ENCODE data around the gene TFAP2E. TPM values are rescaled to one million over a fixed set of nuclear protein-coding genes. Genes with fewer than 3 reads are reported as not detected.
A peak's percentile ranks its signal among the peaks of the same experiment; 100 is the strongest.

Gene TFAP2E
- total RNA-seq, 2 donors from 2014 or later: 4.7 TPM; not detected in 1

DNA sequence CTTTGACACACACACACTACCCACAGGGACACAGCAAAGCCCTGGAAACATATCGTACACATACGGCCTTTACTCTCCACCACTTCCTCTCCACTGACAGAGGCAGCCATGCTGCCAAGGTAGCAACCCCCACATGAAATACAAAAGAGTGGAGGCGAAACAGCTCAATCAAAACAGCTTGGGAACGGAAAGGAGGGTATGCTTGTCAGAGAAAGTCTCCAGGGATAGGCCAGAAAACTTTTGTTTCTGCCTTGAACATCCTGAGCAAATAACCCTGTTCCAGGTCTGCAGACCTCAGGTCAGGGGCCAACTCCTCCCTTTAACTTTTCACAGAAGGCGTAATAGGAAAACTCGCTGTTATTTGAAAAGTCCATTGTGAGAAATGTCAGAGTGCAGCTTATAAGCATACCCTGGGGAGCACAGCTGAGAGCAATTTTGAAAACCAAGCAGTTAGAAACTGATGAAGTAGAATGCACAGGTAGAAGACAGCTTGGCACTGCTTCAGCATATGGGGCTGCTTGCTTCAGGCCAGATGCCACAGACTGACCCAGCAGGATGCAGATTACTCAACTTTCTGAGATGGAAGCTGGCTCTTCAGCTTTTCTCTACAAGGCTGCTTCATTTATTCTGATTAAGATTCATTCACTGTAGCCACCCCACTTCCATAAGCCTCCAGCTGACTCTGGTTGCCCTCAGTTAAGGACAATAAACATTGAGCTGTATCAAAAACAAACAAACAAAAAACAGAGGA is 33.9 kb upstream of the TFAP2E start:
- TF ChIP-seq, protein P1, sequence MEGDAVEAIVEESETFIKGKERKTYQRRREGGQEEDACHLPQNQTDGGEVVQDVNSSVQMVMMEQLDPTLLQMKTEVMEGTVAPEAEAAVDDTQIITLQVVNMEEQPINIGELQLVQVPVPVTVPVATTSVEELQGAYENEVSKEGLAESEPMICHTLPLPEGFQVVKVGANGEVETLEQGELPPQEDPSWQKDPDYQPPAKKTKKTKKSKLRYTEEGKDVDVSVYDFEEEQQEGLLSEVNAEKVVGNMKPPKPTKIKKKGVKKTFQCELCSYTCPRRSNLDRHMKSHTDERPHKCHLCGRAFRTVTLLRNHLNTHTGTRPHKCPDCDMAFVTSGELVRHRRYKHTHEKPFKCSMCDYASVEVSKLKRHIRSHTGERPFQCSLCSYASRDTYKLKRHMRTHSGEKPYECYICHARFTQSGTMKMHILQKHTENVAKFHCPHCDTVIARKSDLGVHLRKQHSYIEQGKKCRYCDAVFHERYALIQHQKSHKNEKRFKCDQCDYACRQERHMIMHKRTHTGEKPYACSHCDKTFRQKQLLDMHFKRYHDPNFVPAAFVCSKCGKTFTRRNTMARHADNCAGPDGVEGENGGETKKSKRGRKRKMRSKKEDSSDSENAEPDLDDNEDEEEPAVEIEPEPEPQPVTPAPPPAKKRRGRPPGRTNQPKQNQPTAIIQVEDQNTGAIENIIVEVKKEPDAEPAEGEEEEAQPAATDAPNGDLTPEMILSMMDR (IDR thresholded peaks at IDR 0.05): no peak
- Histone ChIP-seq H3K9me3 (no peaks in the 10 kb centered on the region), H3K36me3 (no peaks in the 10 kb centered on the region), H3K27me3 (replicated peaks; ENCODE audit: insufficient read depth) (no peaks in the 10 kb centered on the region), H3K27ac (peak overlapping the region; percentile 24 to 87), H3K4me3 (peak overlapping the region; percentile 42), H3K4me1 (ENCODE audit: control insufficient read depth in 1 of 2, low read depth in 2 of 2) (peaks cover 36 to 58% of the 10 kb centered on the region in 2 donors)
- DNase-seq (ENCODE audit: low spot score): no peak
- ATAC-seq (ENCODE audit: insufficient number of reproducible peaks, low FRiP score, low read depth): peak; percentile 33

- ATAC-seq (ENCODE audit: insufficient number of reproducible peaks, low FRiP score, low read depth): no peak
- peaks cover 36 to 58% of the 10 kb centered on the region in 2 donors for H3K4me1 ChIP-seq (ENCODE audit: control insufficient read depth in 1 of 2, low read depth in 2 of 2)
Measured at GRCh38 chr1:35539824-35540261, 33.3 kb upstream of the TFAP2E start.

GRCh38 chr1:35544976-35545375 is 28.1 kb upstream of the TFAP2E start:
- DNase-seq (ENCODE audit: low spot score): no peak
- no peak for ATAC-seq (ENCODE audit: insufficient number of reproducible peaks, low FRiP score, low read depth)
- Histone ChIP-seq H3K27me3 (replicated peaks; ENCODE audit: insufficient read depth) (no peaks in the 10 kb centered on the region), H3K27ac (no peak overlapping the region), H3K36me3 (no peaks in the 10 kb centered on the region), H3K4me1 (ENCODE audit: control insufficient read depth in 1 of 2, low read depth in 2 of 2) (peaks cover 13 to 31% of the 10 kb centered on the region in 2 donors), H3K9me3 (no peaks in the 10 kb centered on the region), H3K4me3 (no peak overlapping the region)
- TF ChIP-seq, protein P1 (IDR thresholded peaks at IDR 0.05): no peak

More at GRCh38 chr1:35539824-35540261, 33.3 kb upstream of the TFAP2E start:
- Histone ChIP-seq H3K27ac (peak overlapping the region; percentile 75 to 87), H3K27me3 (replicated peaks; ENCODE audit: insufficient read depth) (no peaks in the 10 kb centered on the region), H3K9me3 (no peaks in the 10 kb centered on the region), H3K4me3 (peak overlapping the region; percentile 11), H3K36me3 (no peaks in the 10 kb centered on the region)
- TF ChIP-seq, protein P1 (IDR thresholded peaks at IDR 0.05): no peak
- no peak for DNase-seq (ENCODE audit: low spot score)

DNA sequence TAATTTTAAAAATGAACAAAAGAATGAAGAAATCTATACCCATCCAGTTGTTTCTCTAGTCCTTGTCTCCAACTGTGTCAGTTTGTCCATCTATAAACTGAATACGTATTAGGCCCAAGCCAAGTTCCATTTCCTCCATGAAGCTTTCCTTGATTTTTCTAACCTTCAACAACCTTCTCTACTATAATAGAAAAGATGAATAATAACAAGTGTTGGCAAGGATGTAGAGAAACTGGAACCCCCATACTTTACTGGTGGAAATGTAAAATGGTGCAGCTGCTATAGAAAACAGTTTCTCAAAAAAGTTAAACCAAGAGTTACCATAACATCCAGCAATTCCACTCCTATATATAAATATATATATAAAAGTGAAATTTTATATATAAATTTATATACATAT is 26.5 kb upstream of the TFAP2E start:
- H3K27me3 ChIP-seq (replicated peaks; ENCODE audit: insufficient read depth): no peaks in the 10 kb centered on the region

DNA sequence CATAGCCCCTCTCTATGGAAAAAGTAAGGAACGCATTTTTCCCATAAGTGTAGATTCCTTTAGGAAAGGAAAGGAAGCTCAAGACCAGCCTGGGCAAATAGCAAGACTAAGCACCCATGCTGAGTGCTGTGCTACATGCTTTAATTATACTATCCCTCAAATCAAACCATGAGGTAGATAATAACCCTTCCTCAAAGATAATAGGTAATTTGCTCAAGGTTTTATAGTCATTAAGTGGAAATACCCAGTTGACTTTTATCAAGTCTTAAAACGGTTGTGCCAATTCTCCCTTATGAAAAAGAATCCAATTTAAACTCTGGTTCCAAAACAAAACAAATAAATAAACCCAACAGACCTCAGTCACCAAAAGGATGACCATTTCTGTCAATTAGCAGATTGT is 19.3 kb upstream of the TFAP2E start:
- no peak for ATAC-seq (ENCODE audit: insufficient number of reproducible peaks, low FRiP score, low read depth)
- Histone ChIP-seq H3K27me3 (replicated peaks; ENCODE audit: insufficient read depth) (no peaks in the 10 kb centered on the region), H3K4me3 (no peak overlapping the region), H3K4me1 (ENCODE audit: control insufficient read depth in 1 of 2, low read depth in 2 of 2) (peaks cover 13 to 38% of the 10 kb centered on the region in 2 donors), H3K36me3 (peaks cover 9% of the 10 kb centered on the region), H3K9me3 (no peaks in the 10 kb centered on the region), H3K27ac (no peak overlapping the region)
- no peak for DNase-seq (ENCODE audit: low spot score)
- TF ChIP-seq, protein P1 (IDR thresholded peaks at IDR 0.05): no peak

More for the DNA sequence above, 26.5 kb upstream of the TFAP2E start:
- ATAC-seq (ENCODE audit: insufficient number of reproducible peaks, low FRiP score, low read depth) (no peak), DNase-seq (ENCODE audit: low spot score) (no peak)
- Histone ChIP-seq H3K4me1 (ENCODE audit: control insufficient read depth in 1 of 2, low read depth in 2 of 2) (peaks cover 0 to 15% of the 10 kb centered on the region in 2 donors), H3K36me3 (no peaks in the 10 kb centered on the region), H3K4me3 (no peak overlapping the region), H3K9me3 (no peaks in the 10 kb centered on the region), H3K27ac (no peak overlapping the region)
- TF ChIP-seq, protein P1 (IDR thresholded peaks at IDR 0.05): no peak
